Measurements from ENCODE around the gene TSNAXIP1.

Gene TSNAXIP1

GRCh38 chr16:67847064-67847861 lies 40.6 kb downstream of the TSNAXIP1 start, which contains the start of gene CENPT:
Gene CENPT, minus strand, starts transcription at chr16:67847693. Its CDS starts 13,834 bp downstream, at chr16:67833859.
- H3K27me3 ChIP-seq (ENCODE audit: control insufficient read depth, insufficient read depth, low read length) = no peaks in the 10 kb centered on the region
- peaks cover 28% of the 10 kb centered on the region for H3K4me1 ChIP-seq (ENCODE audit: control insufficient read depth, insufficient read depth, low read length)
- H3K36me3 ChIP-seq (ENCODE audit: control insufficient read depth, insufficient read depth, low read length) = peaks cover 12% of the 10 kb centered on the region; the same call in 1 of the 2 replicates
- peak within 1 kb of the TSS; percentile 95 for H3K4me3 ChIP-seq (ENCODE audit: low read depth, low read length)
- H3K9me3 ChIP-seq (ENCODE audit: control insufficient read depth, insufficient read depth, low read length) = no peaks in the 10 kb centered on the region
- peak within 1 kb of the TSS; percentile 90 for H3K9ac ChIP-seq (ENCODE audit: low read depth, low read length)
- peak within 1 kb of the TSS; percentile 97 for H3K27ac ChIP-seq (ENCODE audit: low read depth, low read length)

GRCh38 chr16:67848118-67848517 lies 41.4 kb downstream of the TSNAXIP1 start:
- Histone ChIP-seq H3K4me3 (ENCODE audit: low read depth, low read length) (peak overlapping the region; percentile 95), H3K27ac (ENCODE audit: low read depth, low read length) (peak overlapping the region; percentile 97), H3K9me3 (ENCODE audit: control insufficient read depth, insufficient read depth, low read length) (no peaks in the 10 kb centered on the region), H3K36me3 (ENCODE audit: control insufficient read depth, insufficient read depth, low read length) (peaks cover 12% of the 10 kb centered on the region; the same call in 1 of the 2 replicates), H3K4me1 (ENCODE audit: control insufficient read depth, insufficient read depth, low read length) (peaks cover 28% of the 10 kb centered on the region), H3K27me3 (ENCODE audit: control insufficient read depth, insufficient read depth, low read length) (no peaks in the 10 kb centered on the region), H3K9ac (ENCODE audit: low read depth, low read length) (peak overlapping the region; percentile 90; the same call in 1 of the 2 replicates)

GRCh38 chr16:67853670-67854069 lies 47.0 kb downstream of the TSNAXIP1 start:
- Histone ChIP-seq H3K27ac (ENCODE audit: low read depth, low read length) (no peak overlapping the region), H3K27me3 (ENCODE audit: control insufficient read depth, insufficient read depth, low read length) (no peaks in the 10 kb centered on the region), H3K4me3 (ENCODE audit: low read depth, low read length) (no peak overlapping the region), H3K4me1 (ENCODE audit: control insufficient read depth, insufficient read depth, low read length) (peaks cover 30% of the 10 kb centered on the region), H3K9me3 (ENCODE audit: control insufficient read depth, insufficient read depth, low read length) (no peaks in the 10 kb centered on the region), H3K36me3 (ENCODE audit: control insufficient read depth, insufficient read depth, low read length) (peaks cover 15% of the 10 kb centered on the region; the same call in 1 of the 2 replicates), H3K9ac (ENCODE audit: low read depth, low read length) (no peak overlapping the region)

GRCh38 chr16:67855789-67856188 lies 49.1 kb downstream of the TSNAXIP1 start:
- Histone ChIP-seq H3K36me3 (ENCODE audit: control insufficient read depth, insufficient read depth, low read length) (peaks cover 18% of the 10 kb centered on the region), H3K27me3 (ENCODE audit: control insufficient read depth, insufficient read depth, low read length) (no peaks in the 10 kb centered on the region), H3K9ac (ENCODE audit: low read depth, low read length) (no peak overlapping the region), H3K27ac (ENCODE audit: low read depth, low read length) (no peak overlapping the region), H3K4me1 (ENCODE audit: control insufficient read depth, insufficient read depth, low read length) (peaks cover 30% of the 10 kb centered on the region), H3K4me3 (ENCODE audit: low read depth, low read length) (no peak overlapping the region), H3K9me3 (ENCODE audit: control insufficient read depth, insufficient read depth, low read length) (no peaks in the 10 kb centered on the region)

- Histone ChIP-seq H3K9me3 (ENCODE audit: control insufficient read depth, insufficient read depth, low read length) (no peaks in the 10 kb centered on the region), H3K4me1 (ENCODE audit: control insufficient read depth, insufficient read depth, low read length) (peaks cover 30% of the 10 kb centered on the region), H3K27me3 (ENCODE audit: control insufficient read depth, insufficient read depth, low read length) (no peaks in the 10 kb centered on the region), H3K36me3 (ENCODE audit: control insufficient read depth, insufficient read depth, low read length) (peaks cover 31% of the 10 kb centered on the region), H3K27ac (ENCODE audit: low read depth, low read length) (peak overlapping the region; percentile 87), H3K9ac (ENCODE audit: low read depth, low read length) (no peak overlapping the region), H3K4me3 (ENCODE audit: low read depth, low read length) (no peak overlapping the region)
Observed at GRCh38 chr16:67856927-67857546, 50.3 kb downstream of the TSNAXIP1 start.

- peaks cover 30% of the 10 kb centered on the region for H3K4me1 ChIP-seq (ENCODE audit: control insufficient read depth, insufficient read depth, low read length)
- peaks cover 33% of the 10 kb centered on the region for H3K36me3 ChIP-seq (ENCODE audit: control insufficient read depth, insufficient read depth, low read length)
- H3K27ac ChIP-seq (ENCODE audit: low read depth, low read length) = peak overlapping the region; percentile 87
- peak overlapping the region; percentile 34 for H3K4me3 ChIP-seq (ENCODE audit: low read depth, low read length)
- no peaks in the 10 kb centered on the region for H3K27me3 ChIP-seq (ENCODE audit: control insufficient read depth, insufficient read depth, low read length)
- no peaks in the 10 kb centered on the region for H3K9me3 ChIP-seq (ENCODE audit: control insufficient read depth, insufficient read depth, low read length)
- H3K9ac ChIP-seq (ENCODE audit: low read depth, low read length) = peak overlapping the region; percentile 11; the same call in 1 of the 2 replicates
Observed at GRCh38 chr16:67857547-67858233, 51.0 kb downstream of the TSNAXIP1 start.

GRCh38 chr16:67858500-67858899 lies 51.8 kb downstream of the TSNAXIP1 start:
- Histone ChIP-seq H3K9me3 (ENCODE audit: control insufficient read depth, insufficient read depth, low read length) (no peaks in the 10 kb centered on the region), H3K27me3 (ENCODE audit: control insufficient read depth, insufficient read depth, low read length) (no peaks in the 10 kb centered on the region), H3K9ac (ENCODE audit: low read depth, low read length) (no peak overlapping the region), H3K27ac (ENCODE audit: low read depth, low read length) (peak overlapping the region; percentile 77), H3K4me1 (ENCODE audit: control insufficient read depth, insufficient read depth, low read length) (peaks cover 30% of the 10 kb centered on the region), H3K4me3 (ENCODE audit: low read depth, low read length) (no peak overlapping the region), H3K36me3 (ENCODE audit: control insufficient read depth, insufficient read depth, low read length) (peaks cover 36% of the 10 kb centered on the region)

GRCh38 chr16:67860589-67861398 lies 54.1 kb downstream of the TSNAXIP1 start:
- no peak overlapping the region for H3K4me3 ChIP-seq (ENCODE audit: low read depth, low read length)
- H3K4me1 ChIP-seq (ENCODE audit: control insufficient read depth, insufficient read depth, low read length) = peaks cover 20% of the 10 kb centered on the region
- H3K27ac ChIP-seq (ENCODE audit: low read depth, low read length) = no peak overlapping the region
- H3K36me3 ChIP-seq (ENCODE audit: control insufficient read depth, insufficient read depth, low read length) = peaks cover 34% of the 10 kb centered on the region
- no peak overlapping the region for H3K9ac ChIP-seq (ENCODE audit: low read depth, low read length)
- H3K9me3 ChIP-seq (ENCODE audit: control insufficient read depth, insufficient read depth, low read length) = no peaks in the 10 kb centered on the region
- H3K27me3 ChIP-seq (ENCODE audit: control insufficient read depth, insufficient read depth, low read length) = no peaks in the 10 kb centered on the region

GRCh38 chr16:67861877-67862276 lies 55.2 kb downstream of the TSNAXIP1 start:
- no peak overlapping the region for H3K27ac ChIP-seq (ENCODE audit: low read depth, low read length)
- H3K36me3 ChIP-seq (ENCODE audit: control insufficient read depth, insufficient read depth, low read length) = peaks cover 44% of the 10 kb centered on the region
- no peaks in the 10 kb centered on the region for H3K9me3 ChIP-seq (ENCODE audit: control insufficient read depth, insufficient read depth, low read length)

More at GRCh38 chr16:67861877-67862276, 55.2 kb downstream of the TSNAXIP1 start:
- Histone ChIP-seq H3K4me3 (ENCODE audit: low read depth, low read length) (no peak overlapping the region), H3K9ac (ENCODE audit: low read depth, low read length) (no peak overlapping the region), H3K27me3 (ENCODE audit: control insufficient read depth, insufficient read depth, low read length) (no peaks in the 10 kb centered on the region), H3K4me1 (ENCODE audit: control insufficient read depth, insufficient read depth, low read length) (peaks cover 17% of the 10 kb centered on the region)
